DOHH2 (cell line): ENCODE results near the gene MT2A.

Source experiments
- H3F3A ChIP-seq: fragments of 200-600 bp; sonication (generic), shearing (Covaris generic); 2 replicates; pipeline ENCODE4 v1.6.0; 2016; ENCODE audit warnings: antibody characterized with exemption, mild to moderate bottlenecking; ENCODE audit not compliant: control insufficient read depth, insufficient read depth
- H3K27ac ChIP-seq: fragments of 200-600 bp; sonication (generic); 2 replicates; pipeline ENCODE4 v1.5.1; 2014; ENCODE audit warnings: low read depth, mild to moderate bottlenecking, low read length, moderate library complexity
- H3K27me3 ChIP-seq: fragments of 200-600 bp; sonication (generic); 2 replicates; pipeline ENCODE4 v1.6.1; 2014; ENCODE audit warnings: mild to moderate bottlenecking, low read length, mixed read lengths; ENCODE audit not compliant: control insufficient read depth
- H3K36me3 ChIP-seq: fragments of 200-600 bp; sonication (generic); 2 replicates; pipeline ENCODE4 v1.6.1; 2014; ENCODE audit warnings: mild to moderate bottlenecking, low read length, moderate library complexity, mixed read lengths; ENCODE audit not compliant: control insufficient read depth
- H3K4me1 ChIP-seq: fragments of 200-600 bp; sonication (generic); 2 replicates; pipeline ENCODE4 v1.6.1; 2014; ENCODE audit warnings: mild to moderate bottlenecking, low read length, mixed read lengths; ENCODE audit not compliant: control insufficient read depth
- H3K4me2 ChIP-seq: fragments of 200-600 bp; sonication (generic); 2 replicates; pipeline ENCODE4 v1.6.0; 2014; ENCODE audit warnings: mild to moderate bottlenecking, low read length, moderate library complexity
- H3K4me3 ChIP-seq: fragments of 200-600 bp; sonication (generic); 2 replicates; pipeline ENCODE4 v1.5.1; 2014; ENCODE audit warnings: mild to moderate bottlenecking, low read length, mixed read lengths
- H3K79me2 ChIP-seq: fragments of 200-600 bp; sonication (generic); 2 replicates; pipeline ENCODE4 v1.6.1; 2014; ENCODE audit warnings: mild to moderate bottlenecking, low read length, mixed read lengths; ENCODE audit not compliant: control insufficient read depth
- H3K9me2 ChIP-seq: fragments of 200-600 bp; sonication (generic); replicated peaks from 2 replicates; pipeline ENCODE4 v1.6.1; 2014; ENCODE audit warnings: mild to moderate bottlenecking, low read length, mixed read lengths; ENCODE audit not compliant: control insufficient read depth
- H3K9me3 ChIP-seq: fragments of 200-600 bp; sonication (generic); 2 replicates; pipeline ENCODE4 v1.6.1; 2014; ENCODE audit warnings: antibody characterized with exemption, low read length, mixed read lengths; ENCODE audit not compliant: control insufficient read depth, insufficient read depth
- H4K20me1 ChIP-seq: fragments of 200-600 bp; sonication (generic); 2 replicates; pipeline ENCODE4 v1.6.0; 2014; ENCODE audit warnings: low read depth, mild to moderate bottlenecking, antibody characterized with exemption, low read length, moderate library complexity; ENCODE audit not compliant: control insufficient read depth, insufficient read depth
- CTCF ChIP-seq: fragments of 200-600 bp; sonication (generic); IDR thresholded peaks from one replicate; pipeline ENCODE4 v1.5.1; 2014; ENCODE audit warnings: antibody characterized with exemption, mild to moderate bottlenecking, low read depth, low read length; ENCODE audit not compliant: poor library complexity, severe bottlenecking
- EZH2phosphoT487 ChIP-seq: fragments of 200-600 bp; sonication (generic); IDR thresholded peaks from 2 replicates; pipeline ENCODE4 v1.6.1; 2017; ENCODE audit warnings: borderline replicate concordance, mild to moderate bottlenecking, antibody characterized with exemption, low read length, moderate library complexity, mixed read lengths

Gene MT2A

DNA sequence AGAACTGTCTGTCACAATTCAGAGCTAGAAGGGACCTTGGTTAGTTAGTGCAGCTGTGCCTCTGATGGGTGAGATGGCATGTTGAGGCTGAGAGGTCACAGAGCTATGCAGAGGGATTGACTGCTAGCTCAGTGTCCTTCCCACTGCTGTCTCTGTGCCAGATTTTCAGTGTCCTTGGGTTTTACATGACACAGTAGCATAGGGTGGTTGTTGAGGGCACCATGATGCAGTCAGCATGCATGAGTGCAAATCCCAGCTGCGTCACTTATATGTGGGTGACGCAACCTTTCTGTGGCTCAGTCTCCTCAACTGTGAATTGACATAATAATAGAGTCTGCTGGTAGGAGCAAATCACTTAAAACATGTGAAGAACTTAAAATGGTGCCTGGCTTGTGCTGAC lies 32.8 kb downstream of the MT2A start:
- H3K27ac ChIP-seq: no peak overlapping the region
- no peaks in the 10 kb centered on the region for H4K20me1 ChIP-seq
- H3K9me2 ChIP-seq: no peaks in the 10 kb centered on the region
- no peaks in the 10 kb centered on the region for H3K36me3 ChIP-seq
- H3F3A ChIP-seq: no peaks in the 10 kb centered on the region
- no peak overlapping the region for H3K4me2 ChIP-seq
- no peaks in the 10 kb centered on the region for H3K4me1 ChIP-seq
- no peaks in the 10 kb centered on the region for H3K9me3 ChIP-seq
- no peak overlapping the region for H3K4me3 ChIP-seq
- no peaks in the 10 kb centered on the region for H3K79me2 ChIP-seq
- peaks cover 73% of the 10 kb centered on the region for H3K27me3 ChIP-seq
- TF ChIP-seq CTCF (no peak), EZH2phosphoT487 (no peak)

DNA sequence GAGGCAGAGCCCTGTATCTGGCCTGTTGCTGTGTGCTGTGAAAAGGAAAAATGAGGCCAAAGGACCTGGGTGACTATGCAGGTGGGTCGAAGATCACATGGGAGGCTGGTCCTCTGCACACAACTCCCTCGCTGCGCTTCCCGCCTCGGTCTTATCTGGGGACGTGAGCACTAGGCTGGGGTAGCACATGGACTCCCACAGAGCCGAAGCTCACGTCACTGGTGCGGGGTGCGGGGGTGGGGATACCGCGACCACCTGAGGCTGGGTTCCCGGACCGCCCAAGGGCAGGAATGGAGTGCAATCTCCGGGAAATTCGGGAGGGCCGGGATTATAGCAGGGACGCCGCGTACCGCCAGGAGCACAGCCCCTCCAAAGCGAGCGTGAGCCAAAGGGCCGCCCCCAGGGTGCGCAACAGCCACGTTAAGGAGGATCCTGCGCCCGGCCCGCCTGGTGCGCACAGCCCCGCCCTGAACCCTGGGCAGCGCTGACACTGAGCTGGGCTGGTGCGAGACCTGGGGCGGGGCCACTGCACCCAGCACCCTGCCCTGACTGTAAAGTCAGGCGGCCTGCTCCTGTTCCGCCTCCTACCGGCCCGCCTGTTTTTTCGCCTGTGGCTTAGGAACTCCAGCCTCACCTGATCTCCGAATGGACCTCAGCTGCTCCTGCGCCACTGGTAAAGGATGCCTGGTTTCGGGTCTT lies 34.8 kb downstream of the MT2A start:
- Histone ChIP-seq H3K27me3 (peaks cover 80% of the 10 kb centered on the region), H3K27ac (no peak overlapping the region), H3K9me3 (no peaks in the 10 kb centered on the region), H3K9me2 (no peaks in the 10 kb centered on the region), H3K4me2 (no peak overlapping the region), H4K20me1 (no peaks in the 10 kb centered on the region), H3K36me3 (no peaks in the 10 kb centered on the region), H3K4me1 (no peaks in the 10 kb centered on the region), H3K4me3 (no peak overlapping the region), H3F3A (no peaks in the 10 kb centered on the region), H3K79me2 (no peaks in the 10 kb centered on the region)
- no peak for TF ChIP-seq EZH2phosphoT487
- TF ChIP-seq CTCF: peak; percentile 17

- Histone ChIP-seq H3F3A (no peaks in the 10 kb centered on the region), H3K9me2 (no peaks in the 10 kb centered on the region), H3K27me3 (peaks cover 86% of the 10 kb centered on the region), H3K4me2 (no peak overlapping the region), H3K9me3 (no peaks in the 10 kb centered on the region), H3K27ac (no peak overlapping the region), H3K4me1 (no peaks in the 10 kb centered on the region), H3K36me3 (no peaks in the 10 kb centered on the region), H4K20me1 (no peaks in the 10 kb centered on the region), H3K79me2 (no peaks in the 10 kb centered on the region), H3K4me3 (no peak overlapping the region)
- TF ChIP-seq CTCF (no peak), EZH2phosphoT487 (0 out of 2 replicates have a peak, but pooled peaks have one; percentile 48)
These were observed 35.4 kb downstream of the MT2A start for GRCh38 chr16:56643833-56644232.
